Epithelial cell of esophagus (primary cell): ENCODE results near the gene TRIM24.
"Not testable (repeated sequence)": the region's sequence is repeated elsewhere in the genome, so short reads cannot be mapped to it uniquely, and the experiment has no call there.

Experiments used
- DNase-seq: peaks from one replicate; pipeline ENCODE4 v3.0.0; 2010; ENCODE audit warnings: low read depth
- H3K4me3 ChIP-seq: 2 replicates; pipeline ENCODE4 v1.5.1; 2011; ENCODE audit warnings: mild to moderate bottlenecking, low read length, control low read depth
- CTCF ChIP-seq: IDR thresholded peaks from 2 replicates; pipeline ENCODE4 v1.5.1; 2011; ENCODE audit warnings: low read depth, mild to moderate bottlenecking, low read length, control low read depth, inconsistent platforms; ENCODE audit not compliant: insufficient read depth; ENCODE audit errors: missing control alignments

Gene TRIM24

GRCh38 chr7:138460176-138460648 is at the start of gene TRIM24:
TSS of gene TRIM24 (plus strand) at chr7:138460259. CDS start at chr7:138460549, 290 bp downstream.
- TF ChIP-seq CTCF: no peak
- DNase-seq: no peak
- H3K4me3 ChIP-seq: peak within 1 kb of the TSS; percentile 80

GRCh38 chr7:138412077-138412476 is 48.0 kb upstream of the TRIM24 start:
- H3K4me3 ChIP-seq, DNase-seq: not testable (repeated sequence)

- not testable (repeated sequence) for H3K4me3 ChIP-seq, DNase-seq
Measured at GRCh38 chr7:138412921-138413320, 47.1 kb upstream of the TRIM24 start.

- TF ChIP-seq CTCF: no peak
- H3K4me3 ChIP-seq: no peak overlapping the region
- no peak for DNase-seq
Measured at GRCh38 chr7:138417078-138417700, 42.9 kb upstream of the TRIM24 start.

- no peak for TF ChIP-seq CTCF
- DNase-seq: no peak
- no peak overlapping the region for H3K4me3 ChIP-seq
Measured at GRCh38 chr7:138417764-138418163, 42.3 kb upstream of the TRIM24 start.

- not testable (repeated sequence) for DNase-seq
Measured at GRCh38 chr7:138418403-138418802, 41.7 kb upstream of the TRIM24 start.

GRCh38 chr7:138425026-138425425 is 35.0 kb upstream of the TRIM24 start:
- DNase-seq: no peak
- TF ChIP-seq CTCF: no peak

More at GRCh38 chr7:138418403-138418802, 41.7 kb upstream of the TRIM24 start:
- not testable (repeated sequence) for H3K4me3 ChIP-seq

GRCh38 chr7:138429577-138430250 is 30.3 kb upstream of the TRIM24 start:
- no peak for TF ChIP-seq CTCF
- no peak overlapping the region for H3K4me3 ChIP-seq
- no peak for DNase-seq

More at GRCh38 chr7:138425026-138425425, 35.0 kb upstream of the TRIM24 start:
- no peak overlapping the region for H3K4me3 ChIP-seq
